ENCODE measurements around the gene PSMG3.
A peak's percentile ranks its signal among the peaks of the same experiment; 100 is the strongest.

PSMG3 gene

GRCh38 chr7:1535701-1536454 lies 34.0 kb downstream of the PSMG3 start:
- no peak overlapping the region for H3K27ac ChIP-seq
- no peak overlapping the region for H3K9ac ChIP-seq
- H3K36me3 ChIP-seq = peaks cover 68% of the 10 kb centered on the region
- no peaks in the 10 kb centered on the region for H3K27me3 ChIP-seq
- TF ChIP-seq Cebpa-rat (IDR thresholded peaks at IDR 0.05) = no peak
- H4K20me1 ChIP-seq = peaks cover 97% of the 10 kb centered on the region
- peak overlapping the region; percentile 28; the same call in 1 of the 2 replicates for H3K4me2 ChIP-seq
- peaks cover 88% of the 10 kb centered on the region for H3K4me1 ChIP-seq
- H3K4me3 ChIP-seq = no peak overlapping the region
- H3K9me3 ChIP-seq = no peaks in the 10 kb centered on the region

- H4K20me1 ChIP-seq = peaks cover 90% of the 10 kb centered on the region
- peaks cover 61% of the 10 kb centered on the region for H3K36me3 ChIP-seq
- peaks cover 84% of the 10 kb centered on the region for H3K4me1 ChIP-seq
- no peaks in the 10 kb centered on the region for H3K27me3 ChIP-seq
- no peaks in the 10 kb centered on the region for H3K9me3 ChIP-seq
- H3K27ac ChIP-seq = peak overlapping the region; percentile 44; the same call in 1 of the 2 replicates
- H3K9ac ChIP-seq = no peak overlapping the region
- peak overlapping the region; percentile 97; the same call in 1 of the 2 replicates for H3K4me2 ChIP-seq
- no peak for TF ChIP-seq Cebpa-rat (IDR thresholded peaks at IDR 0.05)
- H3K4me3 ChIP-seq = no peak overlapping the region
Observed at GRCh38 chr7:1535100-1535458, 34.8 kb downstream of the PSMG3 start.

- H3K27me3 ChIP-seq = no peaks in the 10 kb centered on the region
- H3K27ac ChIP-seq = peak overlapping the region; percentile 44; the same call in 1 of the 2 replicates
- H3K4me3 ChIP-seq = no peak overlapping the region
- H4K20me1 ChIP-seq = peaks cover 84% of the 10 kb centered on the region
- H3K9me3 ChIP-seq = no peaks in the 10 kb centered on the region
- peaks cover 55% of the 10 kb centered on the region for H3K36me3 ChIP-seq
- no peak for TF ChIP-seq Cebpa-rat (IDR thresholded peaks at IDR 0.05)
- peak overlapping the region; percentile 97 for H3K4me2 ChIP-seq
- H3K9ac ChIP-seq = peak overlapping the region; percentile 91; the same call in 1 of the 2 replicates
- peaks cover 84% of the 10 kb centered on the region for H3K4me1 ChIP-seq
Observed at GRCh38 chr7:1534330-1535099, 35.3 kb downstream of the PSMG3 start.

GRCh38 chr7:1533547-1534329 lies 36.1 kb downstream of the PSMG3 start:
- Histone ChIP-seq H3K9me3 (no peaks in the 10 kb centered on the region), H3K27ac (peak overlapping the region; percentile 92), H3K36me3 (peaks cover 47% of the 10 kb centered on the region), H3K9ac (peak overlapping the region; percentile 91), H3K4me3 (peak overlapping the region; percentile 94), H3K4me1 (peaks cover 84% of the 10 kb centered on the region), H3K4me2 (peak overlapping the region; percentile 97), H3K27me3 (no peaks in the 10 kb centered on the region), H4K20me1 (peaks cover 76% of the 10 kb centered on the region)
- TF ChIP-seq Cebpa-rat (IDR thresholded peaks at IDR 0.05) = no peak

GRCh38 chr7:1533255-1533546 lies 36.6 kb downstream of the PSMG3 start:
- peak overlapping the region; percentile 91 for H3K9ac ChIP-seq
- peaks cover 84% of the 10 kb centered on the region for H3K4me1 ChIP-seq

GRCh38 chr7:1532456-1533254 lies 37.2 kb downstream of the PSMG3 start:
- no peaks in the 10 kb centered on the region for H3K9me3 ChIP-seq
- H3K27ac ChIP-seq = peak overlapping the region; percentile 92
- no peaks in the 10 kb centered on the region for H3K27me3 ChIP-seq
- H3K4me2 ChIP-seq = peak overlapping the region; percentile 97
- H4K20me1 ChIP-seq = peaks cover 66% of the 10 kb centered on the region
- no peak for TF ChIP-seq Cebpa-rat (IDR thresholded peaks at IDR 0.05)
- H3K36me3 ChIP-seq = peaks cover 40% of the 10 kb centered on the region
- H3K9ac ChIP-seq = peak overlapping the region; percentile 91
- H3K4me1 ChIP-seq = peaks cover 82% of the 10 kb centered on the region
- peak overlapping the region; percentile 94 for H3K4me3 ChIP-seq

More at GRCh38 chr7:1533255-1533546, 36.6 kb downstream of the PSMG3 start:
- H3K27me3 ChIP-seq = no peaks in the 10 kb centered on the region
- peak overlapping the region; percentile 97 for H3K4me2 ChIP-seq
- peaks cover 44% of the 10 kb centered on the region for H3K36me3 ChIP-seq
- no peaks in the 10 kb centered on the region for H3K9me3 ChIP-seq
- H3K27ac ChIP-seq = peak overlapping the region; percentile 92
- TF ChIP-seq Cebpa-rat (IDR thresholded peaks at IDR 0.05) = no peak
- peaks cover 71% of the 10 kb centered on the region for H4K20me1 ChIP-seq
- H3K4me3 ChIP-seq = peak overlapping the region; percentile 94

- H3K36me3 ChIP-seq = peaks cover 34% of the 10 kb centered on the region
- peak overlapping the region; percentile 94 for H3K4me3 ChIP-seq
- TF ChIP-seq Cebpa-rat (IDR thresholded peaks at IDR 0.05) = no peak
- H3K9me3 ChIP-seq = no peaks in the 10 kb centered on the region
- peaks cover 82% of the 10 kb centered on the region for H3K4me1 ChIP-seq
- no peaks in the 10 kb centered on the region for H3K27me3 ChIP-seq
- H3K4me2 ChIP-seq = peak overlapping the region; percentile 97
- peak overlapping the region; percentile 92 for H3K27ac ChIP-seq
- H4K20me1 ChIP-seq = peaks cover 59% of the 10 kb centered on the region
- H3K9ac ChIP-seq = peak overlapping the region; percentile 91
Observed at GRCh38 chr7:1531979-1532455, 37.8 kb downstream of the PSMG3 start.

GRCh38 chr7:1531263-1531978 lies 38.4 kb downstream of the PSMG3 start:
- peak overlapping the region; percentile 91 for H3K9ac ChIP-seq
- peak overlapping the region; percentile 94 for H3K4me3 ChIP-seq
- H4K20me1 ChIP-seq = peaks cover 53% of the 10 kb centered on the region
- peaks cover 28% of the 10 kb centered on the region for H3K36me3 ChIP-seq
- TF ChIP-seq Cebpa-rat (IDR thresholded peaks at IDR 0.05) = no peak
- H3K4me1 ChIP-seq = peaks cover 82% of the 10 kb centered on the region
- peak overlapping the region; percentile 97 for H3K4me2 ChIP-seq
- no peaks in the 10 kb centered on the region for H3K27me3 ChIP-seq
- H3K9me3 ChIP-seq = no peaks in the 10 kb centered on the region
- peak overlapping the region; percentile 92 for H3K27ac ChIP-seq

Data from BLaER1 (cell line).